KMS-11 (cell line): ENCODE measurements around the gene CATSPERD.

Experiments
- H2AFZ ChIP-seq: fragments of 200-600 bp; sonication (generic); 2 replicates; pipeline ENCODE4 v1.6.1; 2016; ENCODE audit warnings: antibody characterized with exemption, mixed run types, low read depth
- H3K27ac ChIP-seq: fragments of 200-600 bp; sonication (generic); 2 replicates; pipeline ENCODE4 v1.6.1; 2016; ENCODE audit warnings: mild to moderate bottlenecking, mixed run types
- H3K27me3 ChIP-seq: fragments of 200-600 bp; sonication (generic); 2 replicates; pipeline ENCODE4 v1.6.1; 2017; ENCODE audit warnings: mild to moderate bottlenecking, low read depth, mixed run types, moderate library complexity; ENCODE audit not compliant: insufficient read depth
- H3K36me3 ChIP-seq: fragments of 200-600 bp; sonication (generic); 2 replicates; pipeline ENCODE4 v1.6.1; 2017; ENCODE audit warnings: mild to moderate bottlenecking, mixed run types; ENCODE audit not compliant: insufficient read depth
- H3K4me1 ChIP-seq: fragments of 200-600 bp; sonication (generic); 2 replicates; pipeline ENCODE4 v1.6.1; 2016; ENCODE audit warnings: mild to moderate bottlenecking, low read depth, mixed run types; ENCODE audit not compliant: poor library complexity, severe bottlenecking
- H3K4me2 ChIP-seq: fragments of 200-600 bp; sonication (generic); 2 replicates; pipeline ENCODE4 v1.7.0; 2016; ENCODE audit warnings: mild to moderate bottlenecking, mixed run types
- H3K4me3 ChIP-seq: fragments of 200-600 bp; sonication (generic); IDR thresholded peaks from 2 replicates; pipeline ENCODE4 v1.6.1; 2017; ENCODE audit warnings: low read depth, low read length, mixed read lengths; ENCODE audit not compliant: insufficient read depth
- H3K79me2 ChIP-seq: fragments of 200-600 bp; sonication (generic); 2 replicates; pipeline ENCODE4 v1.6.1; 2016; ENCODE audit warnings: low read depth, mixed run types; ENCODE audit not compliant: insufficient read depth
- H3K9ac ChIP-seq: fragments of 200-600 bp; sonication (generic); 2 replicates; pipeline ENCODE4 v1.6.1; 2016; ENCODE audit warnings: mild to moderate bottlenecking, mixed run types
- H4K20me1 ChIP-seq: fragments of 200-600 bp; sonication (generic); 2 replicates; pipeline ENCODE4 v1.6.1; 2016; ENCODE audit warnings: mild to moderate bottlenecking, mixed run types; ENCODE audit not compliant: insufficient read depth
- CTCF ChIP-seq: fragments of 200-600 bp; sonication (generic); conservative IDR thresholded peaks from 2 replicates; pipeline ENCODE4 v1.6.1; 2017; ENCODE audit warnings: low read depth, mild to moderate bottlenecking, antibody characterized with exemption, low read length, moderate library complexity, mixed read lengths

Gene CATSPERD

GRCh38 chr19:5703819-5704818 is 16.3 kb upstream of the CATSPERD start:
- H3K9ac ChIP-seq, result no peak overlapping the region
- TF ChIP-seq CTCF, result no peak
- H3K36me3 ChIP-seq, result no peaks in the 10 kb centered on the region; the same call in 1 of the 2 replicates
- no peak overlapping the region for H2AFZ ChIP-seq
- no peaks in the 10 kb centered on the region for H4K20me1 ChIP-seq
- H3K4me3 ChIP-seq, result no peak overlapping the region
- no peaks in the 10 kb centered on the region for H3K27me3 ChIP-seq
- H3K27ac ChIP-seq, result no peak overlapping the region
- no peak overlapping the region for H3K4me2 ChIP-seq
- no peaks in the 10 kb centered on the region for H3K4me1 ChIP-seq
- H3K79me2 ChIP-seq, result no peaks in the 10 kb centered on the region

GRCh38 chr19:5705552-5705951 is 14.9 kb upstream of the CATSPERD start:
- H3K4me1 ChIP-seq, result no peaks in the 10 kb centered on the region
- H4K20me1 ChIP-seq, result no peaks in the 10 kb centered on the region
- H3K79me2 ChIP-seq, result no peaks in the 10 kb centered on the region; the same call in 1 of the 2 replicates
- H3K27ac ChIP-seq, result no peak overlapping the region
- H2AFZ ChIP-seq, result no peak overlapping the region
- H3K27me3 ChIP-seq, result no peaks in the 10 kb centered on the region
- TF ChIP-seq CTCF, result no peak
- no peak overlapping the region for H3K4me3 ChIP-seq
- no peak overlapping the region for H3K9ac ChIP-seq
- no peak overlapping the region for H3K4me2 ChIP-seq
- peaks cover under 1% of the 10 kb centered on the region; the same call in 1 of the 2 replicates for H3K36me3 ChIP-seq

GRCh38 chr19:5706876-5707573 is 13.4 kb upstream of the CATSPERD start:
- Histone ChIP-seq H3K36me3 (peaks cover 5% of the 10 kb centered on the region; the same call in 1 of the 2 replicates), H2AFZ (no peak overlapping the region), H3K27me3 (no peaks in the 10 kb centered on the region), H3K4me3 (no peak overlapping the region), H3K4me1 (no peaks in the 10 kb centered on the region), H3K79me2 (no peaks in the 10 kb centered on the region; the same call in 1 of the 2 replicates), H3K27ac (no peak overlapping the region), H4K20me1 (no peaks in the 10 kb centered on the region), H3K9ac (no peak overlapping the region), H3K4me2 (no peak overlapping the region)
- TF ChIP-seq CTCF, result no peak

GRCh38 chr19:5707576-5708575 is 12.6 kb upstream of the CATSPERD start:
- H3K36me3 ChIP-seq, result peaks cover 8% of the 10 kb centered on the region; the same call in 1 of the 2 replicates
- H3K4me2 ChIP-seq, result no peak overlapping the region
- H3K27ac ChIP-seq, result no peak overlapping the region
- no peak overlapping the region for H3K4me3 ChIP-seq
- H3K27me3 ChIP-seq, result no peaks in the 10 kb centered on the region
- no peaks in the 10 kb centered on the region for H3K4me1 ChIP-seq
- no peaks in the 10 kb centered on the region; the same call in 1 of the 2 replicates for H3K79me2 ChIP-seq
- no peaks in the 10 kb centered on the region for H4K20me1 ChIP-seq
- no peak for TF ChIP-seq CTCF
- H3K9ac ChIP-seq, result no peak overlapping the region
- no peak overlapping the region for H2AFZ ChIP-seq
